Right atrium auricular region (tissue), 2 donors: ENCODE data around the gene TRPV3. TPM values are rescaled to one million over a fixed set of nuclear protein-coding genes. Genes with fewer than 3 reads are reported as not detected.

Experiments
- DNase-seq: peaks from one replicate; pipeline ENCODE4 v3.0.0-alpha.2; 2019; ENCODE audit warnings: low spot score
- H3K27ac ChIP-seq, 2 donors: fragments of 200-600 bp; sonication (generic); 1 replicate in 1 of 2; 2 replicates in 1 of 2; pipeline ENCODE4 v1.5.1; 2016 to 2019
- H3K27me3 ChIP-seq, 2 donors: fragments of 200-600 bp; sonication (generic); one replicate each; pipeline versions ENCODE4 v1.5.1 to v1.6.0; 2017 to 2019
- H3K36me3 ChIP-seq: fragments of 200-600 bp; sonication (generic); one replicate; pipeline ENCODE4 v1.5.1; 2016
- H3K4me1 ChIP-seq, 2 donors: fragments of 200-600 bp; sonication (generic); one replicate each; pipeline versions ENCODE4 v1.5.1 to v1.6.0; 2017 to 2019
- H3K4me3 ChIP-seq, 2 donors: fragments of 200-600 bp; sonication (generic); 1 replicate in 1 of 2; 2 replicates in 1 of 2; pipeline ENCODE4 v1.5.1; 2017 to 2019; ENCODE audit warnings: mild to moderate bottlenecking in 1 of 2, moderate library complexity in 1 of 2
- H3K9me3 ChIP-seq, 2 donors: fragments of 200-600 bp; sonication (generic); one replicate each; pipeline ENCODE4 v1.5.1; 2019
- total RNA-seq, 2 donors: library from RNA; depleted of rRNA; stranded (reverse); fragments of >200 nt; gene quantifications; one replicate each; pipeline ENCODE4 v1.1.0, GENCODE V29; 2016
- TF ChIP-seq, protein P1 (sequence below), 2 donors: fragments of 200-600 bp; sonication (generic); IDR thresholded peaks; one replicate each; pipeline ENCODE4 v1.5.1; 2019; ENCODE audit warnings: antibody characterized with exemption in 2 of 2

TRPV3 gene
- total RNA-seq, 2 donors from 2014 or later = 0.51 to 2.8 TPM

DNA sequence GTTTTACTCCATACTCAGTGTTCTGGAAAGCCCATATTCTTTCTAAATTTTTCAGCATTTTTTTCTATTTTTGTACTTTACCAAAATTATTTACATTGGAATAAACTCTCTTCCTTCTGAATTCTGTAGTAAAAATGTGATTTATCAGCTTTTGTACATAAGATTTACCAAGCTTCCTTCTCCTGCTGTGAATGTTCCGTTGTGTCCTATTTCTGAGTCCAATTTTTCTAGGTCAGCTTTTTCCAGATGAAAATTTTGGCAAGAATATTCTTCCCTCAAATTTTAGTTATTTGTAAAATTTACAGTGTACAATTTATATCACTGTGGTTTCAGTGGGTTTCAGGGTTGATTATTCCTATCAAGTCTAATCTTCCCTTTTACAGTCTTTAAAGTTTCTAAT lies 54.3 kb downstream of the TRPV3 start:
- Histone ChIP-seq H3K4me3 (no peak overlapping the region), H3K36me3 (no peaks in the 10 kb centered on the region), H3K27ac (no peak overlapping the region), H3K9me3 (no peaks in the 10 kb centered on the region), H3K27me3 (no peaks in the 10 kb centered on the region), H3K4me1 (no peaks in the 10 kb centered on the region)
- TF ChIP-seq, protein P1, sequence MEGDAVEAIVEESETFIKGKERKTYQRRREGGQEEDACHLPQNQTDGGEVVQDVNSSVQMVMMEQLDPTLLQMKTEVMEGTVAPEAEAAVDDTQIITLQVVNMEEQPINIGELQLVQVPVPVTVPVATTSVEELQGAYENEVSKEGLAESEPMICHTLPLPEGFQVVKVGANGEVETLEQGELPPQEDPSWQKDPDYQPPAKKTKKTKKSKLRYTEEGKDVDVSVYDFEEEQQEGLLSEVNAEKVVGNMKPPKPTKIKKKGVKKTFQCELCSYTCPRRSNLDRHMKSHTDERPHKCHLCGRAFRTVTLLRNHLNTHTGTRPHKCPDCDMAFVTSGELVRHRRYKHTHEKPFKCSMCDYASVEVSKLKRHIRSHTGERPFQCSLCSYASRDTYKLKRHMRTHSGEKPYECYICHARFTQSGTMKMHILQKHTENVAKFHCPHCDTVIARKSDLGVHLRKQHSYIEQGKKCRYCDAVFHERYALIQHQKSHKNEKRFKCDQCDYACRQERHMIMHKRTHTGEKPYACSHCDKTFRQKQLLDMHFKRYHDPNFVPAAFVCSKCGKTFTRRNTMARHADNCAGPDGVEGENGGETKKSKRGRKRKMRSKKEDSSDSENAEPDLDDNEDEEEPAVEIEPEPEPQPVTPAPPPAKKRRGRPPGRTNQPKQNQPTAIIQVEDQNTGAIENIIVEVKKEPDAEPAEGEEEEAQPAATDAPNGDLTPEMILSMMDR (IDR thresholded peaks at IDR 0.05) = no peak
- DNase-seq = no peak

DNA sequence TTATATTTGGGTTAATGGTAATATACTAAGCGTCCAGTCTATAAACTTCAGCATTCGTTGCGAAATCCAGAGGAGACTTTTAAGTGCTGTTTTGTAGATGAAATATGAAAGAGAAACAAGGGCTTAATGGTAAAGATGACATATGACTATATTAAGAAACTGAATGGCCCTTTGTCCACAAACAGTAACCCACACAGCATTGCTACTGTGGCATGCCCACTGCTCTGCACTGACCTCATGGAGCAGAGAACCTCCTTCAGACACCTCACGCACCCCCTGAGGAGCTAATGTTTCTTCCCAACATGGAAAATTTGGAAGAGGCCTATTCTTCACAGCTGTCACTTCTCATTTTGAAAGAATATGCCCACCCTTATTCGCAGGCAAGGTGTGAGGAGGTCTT lies 55.1 kb downstream of the TRPV3 start:
- Histone ChIP-seq H3K27ac (no peak overlapping the region), H3K36me3 (no peaks in the 10 kb centered on the region), H3K4me1 (no peaks in the 10 kb centered on the region), H3K9me3 (no peaks in the 10 kb centered on the region), H3K4me3 (no peak overlapping the region), H3K27me3 (no peaks in the 10 kb centered on the region)
- no peak for DNase-seq
- TF ChIP-seq, protein P1 (IDR thresholded peaks at IDR 0.05) = no peak

DNA sequence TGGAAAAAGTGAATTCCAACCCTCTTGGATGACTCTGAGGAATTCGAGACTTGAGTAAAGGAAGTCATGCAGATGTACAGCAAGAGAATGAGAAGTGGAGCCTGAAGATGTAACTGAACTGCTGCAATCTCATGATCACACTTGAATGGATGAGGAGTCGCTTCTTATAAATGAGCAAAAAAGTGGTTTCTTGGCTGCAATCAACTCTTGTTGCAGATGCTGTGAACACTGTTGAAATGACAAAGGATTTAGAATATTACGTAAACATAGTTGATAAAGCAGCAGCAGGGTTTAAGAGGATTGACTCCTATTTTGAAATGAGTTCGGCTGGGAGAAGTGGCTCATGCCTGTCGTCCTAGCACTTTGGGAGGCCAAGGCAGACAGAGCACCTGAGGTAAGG lies 56.3 kb downstream of the TRPV3 start:
- Histone ChIP-seq H3K4me1 (no peaks in the 10 kb centered on the region), H3K4me3 (no peak overlapping the region), H3K9me3 (no peaks in the 10 kb centered on the region), H3K36me3 (no peaks in the 10 kb centered on the region), H3K27ac (no peak overlapping the region), H3K27me3 (no peaks in the 10 kb centered on the region)
- DNase-seq = no peak
- TF ChIP-seq, protein P1 (IDR thresholded peaks at IDR 0.05) = no peak

DNA sequence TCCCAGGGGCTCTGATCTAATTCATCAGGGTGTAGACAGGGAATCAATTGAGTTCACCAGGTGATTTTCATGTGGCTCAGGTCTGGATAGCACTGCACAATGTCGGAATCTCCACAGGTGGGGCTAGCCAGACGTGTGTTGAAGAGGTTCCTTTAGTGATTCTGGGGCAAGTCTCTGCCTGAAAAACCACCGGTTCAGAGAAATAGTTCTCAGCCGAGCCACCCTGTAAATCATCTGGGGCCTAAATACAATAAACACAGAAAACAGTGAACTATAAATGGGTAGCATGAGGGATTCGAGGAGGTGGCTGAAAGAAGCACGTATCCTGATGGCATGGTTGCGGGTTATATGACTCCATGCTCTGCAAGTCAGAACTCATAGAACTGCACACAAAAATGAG lies 60.5 kb downstream of the TRPV3 start:
- Histone ChIP-seq H3K9me3 (no peaks in the 10 kb centered on the region), H3K27ac (no peak overlapping the region)

DNA sequence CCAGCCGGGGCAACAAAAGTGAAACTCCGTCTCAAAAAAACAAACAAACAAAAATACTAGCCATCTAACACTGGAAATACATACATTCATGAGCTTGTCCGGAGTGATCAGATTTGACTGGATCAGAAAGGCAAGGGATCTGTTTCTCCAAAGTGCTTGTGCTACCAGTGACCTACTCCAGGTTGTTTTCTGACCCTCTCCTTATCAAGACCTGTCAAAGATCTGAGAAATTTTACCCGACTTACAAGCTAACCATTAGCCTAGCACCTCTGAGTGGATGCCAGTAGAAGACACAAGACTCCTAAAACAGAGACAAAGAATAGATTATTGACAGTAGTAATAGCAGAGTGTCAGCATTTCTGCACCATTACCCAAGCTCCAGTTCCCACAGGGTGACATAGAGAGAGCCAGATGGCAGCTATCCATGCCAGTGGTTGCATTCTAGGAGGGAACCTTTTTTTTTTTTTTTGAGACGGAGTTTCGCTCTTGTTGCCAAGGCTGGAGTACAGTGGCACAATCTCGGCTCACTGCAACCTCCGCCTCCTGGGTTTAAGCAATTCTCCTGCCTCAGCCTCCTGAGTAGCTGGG lies 72.0 kb downstream of the TRPV3 start:
- H3K27ac ChIP-seq = no peak overlapping the region
- no peaks in the 10 kb centered on the region for H3K36me3 ChIP-seq
- TF ChIP-seq, protein P1 (IDR thresholded peaks at IDR 0.05) = no peak

More for the DNA sequence above, 60.5 kb downstream of the TRPV3 start:
- Histone ChIP-seq H3K27me3 (no peaks in the 10 kb centered on the region), H3K4me1 (no peaks in the 10 kb centered on the region), H3K36me3 (no peaks in the 10 kb centered on the region), H3K4me3 (no peak overlapping the region)
- TF ChIP-seq, protein P1 (IDR thresholded peaks at IDR 0.05) = no peak
- no peak for DNase-seq

DNA sequence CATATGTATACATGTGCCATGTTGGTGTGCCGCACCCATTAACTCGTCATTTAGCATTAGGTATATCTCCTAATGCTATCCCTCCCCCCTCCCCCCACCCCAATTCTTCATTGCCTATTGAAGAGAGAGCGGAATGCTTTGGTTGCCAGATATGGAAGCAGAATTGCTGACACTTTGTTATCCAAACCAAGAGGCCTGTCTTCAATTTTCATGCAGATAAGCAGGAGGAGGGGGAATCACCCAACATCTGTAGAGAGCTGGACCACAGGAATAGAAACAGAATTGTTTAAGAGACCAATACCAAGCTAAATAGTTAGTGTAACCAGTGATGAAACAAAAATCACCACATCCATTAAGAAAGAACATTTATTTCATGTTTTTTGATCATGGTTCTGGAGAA lies 74.8 kb downstream of the TRPV3 start:
- no peak for DNase-seq
- Histone ChIP-seq H3K27ac (no peak overlapping the region), H3K27me3 (no peaks in the 10 kb centered on the region), H3K36me3 (no peaks in the 10 kb centered on the region), H3K4me3 (no peak overlapping the region), H3K9me3 (no peaks in the 10 kb centered on the region), H3K4me1 (no peaks in the 10 kb centered on the region)
- TF ChIP-seq, protein P1 (IDR thresholded peaks at IDR 0.05) = no peak

More for the DNA sequence above, 72.0 kb downstream of the TRPV3 start:
- Histone ChIP-seq H3K27me3 (no peaks in the 10 kb centered on the region), H3K9me3 (no peaks in the 10 kb centered on the region), H3K4me3 (no peak overlapping the region), H3K4me1 (no peaks in the 10 kb centered on the region)
- DNase-seq = no peak
